ENCODE data around the gene SORCS2. TPM values are rescaled to one million over a fixed set of nuclear protein-coding genes. Genes with fewer than 3 reads are reported as not detected.

The SORCS2 gene
- total RNA-seq, 1 donor from 2014 or later = 3.0 TPM

- H3K4me3 Mint-ChIP-seq (ENCODE audit: unreplicated experiment) = no peak overlapping the region
- no peak for DNase-seq (ENCODE audit: extremely low spot score, unreplicated experiment)
- no peaks in the 10 kb centered on the region for H3K9me3 Mint-ChIP-seq (ENCODE audit: unreplicated experiment)
- peaks cover 5% of the 10 kb centered on the region for H3K27me3 Mint-ChIP-seq (ENCODE audit: unreplicated experiment)
- H3K27ac Mint-ChIP-seq (ENCODE audit: unreplicated experiment) = no peak overlapping the region
- TF ChIP-seq, protein P1, sequence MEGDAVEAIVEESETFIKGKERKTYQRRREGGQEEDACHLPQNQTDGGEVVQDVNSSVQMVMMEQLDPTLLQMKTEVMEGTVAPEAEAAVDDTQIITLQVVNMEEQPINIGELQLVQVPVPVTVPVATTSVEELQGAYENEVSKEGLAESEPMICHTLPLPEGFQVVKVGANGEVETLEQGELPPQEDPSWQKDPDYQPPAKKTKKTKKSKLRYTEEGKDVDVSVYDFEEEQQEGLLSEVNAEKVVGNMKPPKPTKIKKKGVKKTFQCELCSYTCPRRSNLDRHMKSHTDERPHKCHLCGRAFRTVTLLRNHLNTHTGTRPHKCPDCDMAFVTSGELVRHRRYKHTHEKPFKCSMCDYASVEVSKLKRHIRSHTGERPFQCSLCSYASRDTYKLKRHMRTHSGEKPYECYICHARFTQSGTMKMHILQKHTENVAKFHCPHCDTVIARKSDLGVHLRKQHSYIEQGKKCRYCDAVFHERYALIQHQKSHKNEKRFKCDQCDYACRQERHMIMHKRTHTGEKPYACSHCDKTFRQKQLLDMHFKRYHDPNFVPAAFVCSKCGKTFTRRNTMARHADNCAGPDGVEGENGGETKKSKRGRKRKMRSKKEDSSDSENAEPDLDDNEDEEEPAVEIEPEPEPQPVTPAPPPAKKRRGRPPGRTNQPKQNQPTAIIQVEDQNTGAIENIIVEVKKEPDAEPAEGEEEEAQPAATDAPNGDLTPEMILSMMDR (IDR thresholded peaks at IDR 0.05) = no peak
- no peaks in the 10 kb centered on the region for H3K36me3 Mint-ChIP-seq (ENCODE audit: unreplicated experiment)
- peaks cover 10% of the 10 kb centered on the region for H3K4me1 Mint-ChIP-seq (ENCODE audit: unreplicated experiment)
Observed at GRCh38 chr4:7371210-7371941, 179.0 kb downstream of the SORCS2 start.

- Mint-ChIP-seq H3K9me3 (ENCODE audit: unreplicated experiment) (no peaks in the 10 kb centered on the region), H3K4me1 (ENCODE audit: unreplicated experiment) (peaks cover 10% of the 10 kb centered on the region), H3K27ac (ENCODE audit: unreplicated experiment) (no peak overlapping the region), H3K36me3 (ENCODE audit: unreplicated experiment) (no peaks in the 10 kb centered on the region), H3K4me3 (ENCODE audit: unreplicated experiment) (no peak overlapping the region), H3K27me3 (ENCODE audit: unreplicated experiment) (peaks cover 12% of the 10 kb centered on the region)
- TF ChIP-seq, protein P1 (IDR thresholded peaks at IDR 0.05) = no peak
- no peak for DNase-seq (ENCODE audit: extremely low spot score, unreplicated experiment)
Observed at GRCh38 chr4:7372673-7373072, 180.3 kb downstream of the SORCS2 start.

- DNase-seq (ENCODE audit: extremely low spot score, unreplicated experiment) = no peak
- H3K4me1 Mint-ChIP-seq (ENCODE audit: unreplicated experiment) = peaks cover 10% of the 10 kb centered on the region
- no peaks in the 10 kb centered on the region for H3K9me3 Mint-ChIP-seq (ENCODE audit: unreplicated experiment)
- H3K36me3 Mint-ChIP-seq (ENCODE audit: unreplicated experiment) = no peaks in the 10 kb centered on the region
- no peak overlapping the region for H3K27ac Mint-ChIP-seq (ENCODE audit: unreplicated experiment)
- TF ChIP-seq, protein P1 (IDR thresholded peaks at IDR 0.05) = no peak
- H3K4me3 Mint-ChIP-seq (ENCODE audit: unreplicated experiment) = no peak overlapping the region
- H3K27me3 Mint-ChIP-seq (ENCODE audit: unreplicated experiment) = peaks cover 18% of the 10 kb centered on the region
Observed at GRCh38 chr4:7374571-7374970, 182.2 kb downstream of the SORCS2 start.

- peaks cover 10% of the 10 kb centered on the region for H3K4me1 Mint-ChIP-seq (ENCODE audit: unreplicated experiment)
- H3K9me3 Mint-ChIP-seq (ENCODE audit: unreplicated experiment) = no peaks in the 10 kb centered on the region
- DNase-seq (ENCODE audit: extremely low spot score, unreplicated experiment) = no peak
- no peak overlapping the region for H3K27ac Mint-ChIP-seq (ENCODE audit: unreplicated experiment)
- TF ChIP-seq, protein P1 (IDR thresholded peaks at IDR 0.05) = no peak
- no peak overlapping the region for H3K4me3 Mint-ChIP-seq (ENCODE audit: unreplicated experiment)
- no peaks in the 10 kb centered on the region for H3K36me3 Mint-ChIP-seq (ENCODE audit: unreplicated experiment)
- H3K27me3 Mint-ChIP-seq (ENCODE audit: unreplicated experiment) = peaks cover 18% of the 10 kb centered on the region
Observed at GRCh38 chr4:7375427-7375826, 183.1 kb downstream of the SORCS2 start.

DNA sequence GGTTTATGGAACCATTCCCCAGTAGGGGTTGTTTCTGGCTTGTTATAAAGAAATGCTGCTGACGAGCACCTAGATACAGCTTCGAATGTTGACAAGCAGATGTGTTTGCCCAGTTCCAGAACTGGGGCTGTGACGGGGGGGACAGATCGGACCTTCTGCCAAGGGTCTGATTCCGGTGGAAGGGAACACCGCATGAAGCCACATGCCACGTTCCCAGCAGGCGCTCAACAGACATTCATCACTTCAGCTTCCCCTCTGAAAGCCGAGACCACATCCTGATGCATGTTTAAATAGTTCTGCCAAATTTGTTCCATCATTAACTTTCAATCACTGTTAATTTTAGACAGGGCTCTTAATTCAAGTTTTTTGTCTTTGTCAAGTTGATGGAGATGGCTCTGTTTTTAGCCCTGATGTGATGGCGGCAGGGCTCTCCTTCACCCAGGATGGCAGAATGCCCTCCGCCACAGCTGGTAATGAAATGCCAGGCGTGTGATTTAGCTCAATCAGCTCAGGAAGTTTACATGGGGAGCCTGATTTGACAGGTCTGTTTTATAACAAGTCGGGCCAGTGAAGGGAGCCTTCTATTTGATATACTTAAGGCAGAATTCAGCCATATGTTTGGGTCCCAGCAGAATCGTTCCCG, 185.0 kb downstream of the SORCS2 start:
- H3K4me1 Mint-ChIP-seq (ENCODE audit: unreplicated experiment) = no peaks in the 10 kb centered on the region
- H3K27ac Mint-ChIP-seq (ENCODE audit: unreplicated experiment) = no peak overlapping the region
- H3K4me3 Mint-ChIP-seq (ENCODE audit: unreplicated experiment) = no peak overlapping the region
- peaks cover 28% of the 10 kb centered on the region for H3K27me3 Mint-ChIP-seq (ENCODE audit: unreplicated experiment)
- no peaks in the 10 kb centered on the region for H3K9me3 Mint-ChIP-seq (ENCODE audit: unreplicated experiment)
- DNase-seq (ENCODE audit: extremely low spot score, unreplicated experiment) = no peak
- H3K36me3 Mint-ChIP-seq (ENCODE audit: unreplicated experiment) = no peaks in the 10 kb centered on the region
- TF ChIP-seq, protein P1 (IDR thresholded peaks at IDR 0.05) = no peak
